Upper lobe of right lung (tissue), 1 donor: Measurements from ENCODE around the gene PDE11A. TPM values are rescaled to one million over a fixed set of nuclear protein-coding genes. Genes with fewer than 3 reads are reported as not detected.
"Not testable (repeated sequence)": the region's sequence is repeated elsewhere in the genome, so short reads cannot be mapped to it uniquely, and the experiment has no call there.

Source experiments
- ATAC-seq: fragments of 200-7000 bp; cut with Tn5 transposase; one replicate; pipeline ENCODE4 v1.9.1; 2020; ENCODE audit warnings: mild to moderate bottlenecking, moderate library complexity
- DNase-seq: peaks from one replicate; pipeline ENCODE4 v3.0.0-alpha.2; 2020
- H3K27ac ChIP-seq: fragments of 200-600 bp; one replicate; pipeline ENCODE4 v1.8.0; 2022
- H3K27me3 ChIP-seq: fragments of 200-600 bp; one replicate; pipeline ENCODE4 v1.8.0; 2022; ENCODE audit warnings: mild to moderate bottlenecking
- H3K36me3 ChIP-seq: fragments of 200-600 bp; one replicate; pipeline ENCODE4 v1.8.0; 2022
- H3K4me1 ChIP-seq: fragments of 200-600 bp; one replicate; pipeline ENCODE4 v1.8.0; 2022
- H3K4me3 ChIP-seq: fragments of 200-600 bp; one replicate; pipeline ENCODE4 v1.8.0; 2022; ENCODE audit warnings: mild to moderate bottlenecking
- H3K9me3 ChIP-seq: fragments of 200-600 bp; one replicate; pipeline ENCODE4 v1.8.0; 2022
- CTCF ChIP-seq: fragments of 200-600 bp; IDR thresholded peaks from one replicate; pipeline ENCODE4 v1.8.0; 2022; ENCODE audit warnings: antibody characterized with exemption
- intact Hi-C: fragments of 100-400 bp; cut with DNase I; formaldehyde crosslinking; loops from one replicate; pipeline ENCODE4 v1.11.0; 2022
- total RNA-seq: library from RNA; stranded (reverse); fragmentation: NEBNext Ultra II Directional; extraction: Animal tissue kit (Norgen Biotek cat#: 25700); gene quantifications from one replicate; pipeline ENCODE4 v1.2.1, GENCODE V29; 2021
- donor health status: DM: no; HTN: yes; CAD: no; lungs with severe emphysema.

PDE11A gene
- total RNA-seq, 1 donor from 2014 or later = not detected

- no peak for TF ChIP-seq CTCF
- DNase-seq (no peak), ATAC-seq (no peak)
- intact Hi-C loops = no loop called here
- no peaks in the 10 kb centered on the region for H3K27me3 ChIP-seq
- H3K27ac ChIP-seq = no peak overlapping the region
- no peaks in the 10 kb centered on the region for H3K36me3 ChIP-seq
- H3K9me3 ChIP-seq = no peaks in the 10 kb centered on the region
- no peak overlapping the region for H3K4me3 ChIP-seq
- H3K4me1 ChIP-seq = no peaks in the 10 kb centered on the region
These were observed 101.7 kb downstream of the PDE11A start for GRCh38 chr2:177970670-177971454.

GRCh38 chr2:177964892-177965291 is 107.7 kb downstream of the PDE11A start:
- H3K9me3 ChIP-seq = no peaks in the 10 kb centered on the region
- no peaks in the 10 kb centered on the region for H3K36me3 ChIP-seq
- no peak for DNase-seq
- no peaks in the 10 kb centered on the region for H3K27me3 ChIP-seq
- no peak overlapping the region for H3K27ac ChIP-seq
- intact Hi-C loops = no loop called here
- no peaks in the 10 kb centered on the region for H3K4me1 ChIP-seq
- no peak for ATAC-seq
- no peak overlapping the region for H3K4me3 ChIP-seq
- no peak for TF ChIP-seq CTCF

GRCh38 chr2:177952151-177952550 is 120.4 kb downstream of the PDE11A start:
- Histone ChIP-seq H3K27me3 (no peaks in the 10 kb centered on the region), H3K36me3 (no peaks in the 10 kb centered on the region), H3K27ac (no peak overlapping the region), H3K9me3 (no peaks in the 10 kb centered on the region), H3K4me1 (no peaks in the 10 kb centered on the region), H3K4me3 (no peak overlapping the region)
- ATAC-seq (no peak), DNase-seq (no peak)
- no peak for TF ChIP-seq CTCF
- intact Hi-C loops = no loop called here

- DNase-seq, H3K27me3 ChIP-seq, H3K9me3 ChIP-seq, intact Hi-C loops, H3K4me1 ChIP-seq, H3K27ac ChIP-seq, H3K36me3 ChIP-seq, H3K4me3 ChIP-seq, ATAC-seq: not testable (repeated sequence)
These were observed 125.0 kb downstream of the PDE11A start for GRCh38 chr2:177947598-177947997.

GRCh38 chr2:177944530-177944929 is 128.0 kb downstream of the PDE11A start:
- H3K4me3 ChIP-seq, ATAC-seq, H3K9me3 ChIP-seq, H3K27me3 ChIP-seq, DNase-seq, H3K36me3 ChIP-seq, intact Hi-C loops, H3K4me1 ChIP-seq, H3K27ac ChIP-seq: not testable (repeated sequence)

- H3K4me1 ChIP-seq = no peaks in the 10 kb centered on the region
- ATAC-seq (no peak), DNase-seq (no peak)
- H3K27ac ChIP-seq = no peak overlapping the region
- H3K9me3 ChIP-seq = no peaks in the 10 kb centered on the region
- TF ChIP-seq CTCF = no peak
- no peaks in the 10 kb centered on the region for H3K36me3 ChIP-seq
- H3K4me3 ChIP-seq = no peak overlapping the region
- intact Hi-C loops = no loop called here
- no peaks in the 10 kb centered on the region for H3K27me3 ChIP-seq
These were observed 129.8 kb downstream of the PDE11A start for GRCh38 chr2:177942731-177943130.

GRCh38 chr2:177939211-177939610 is 133.4 kb downstream of the PDE11A start:
- no peak overlapping the region for H3K27ac ChIP-seq
- TF ChIP-seq CTCF = no peak
- H3K4me1 ChIP-seq = no peaks in the 10 kb centered on the region
- no peaks in the 10 kb centered on the region for H3K27me3 ChIP-seq
- DNase-seq = no peak
- no peaks in the 10 kb centered on the region for H3K36me3 ChIP-seq
- ATAC-seq = no peak
- no peak overlapping the region for H3K4me3 ChIP-seq
- H3K9me3 ChIP-seq = no peaks in the 10 kb centered on the region
- intact Hi-C loops = no loop called here
